ENCODE results near the gene ULK4.
"Not testable (repeated sequence)": the region's sequence is repeated elsewhere in the genome, so short reads cannot be mapped to it uniquely, and the experiment has no call there.

Gene ULK4

DNA sequence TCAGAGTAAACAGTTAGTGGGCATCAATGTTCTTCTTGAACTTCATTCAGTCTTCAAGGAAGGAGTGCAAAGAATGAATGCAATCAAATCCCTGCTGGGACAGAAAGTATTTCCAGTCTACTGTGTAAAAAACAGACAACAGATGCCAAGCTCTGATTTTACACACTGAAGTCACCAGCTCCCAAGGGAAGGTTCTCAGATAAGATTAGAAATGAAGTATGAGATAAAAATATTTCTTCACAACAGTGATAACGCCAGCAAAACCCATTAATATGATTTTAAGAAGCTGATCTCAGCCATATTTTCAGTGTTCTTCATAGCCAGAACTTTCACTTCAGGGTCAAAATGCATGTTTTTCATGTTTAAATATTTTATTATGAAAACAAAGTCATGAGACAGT lies 497.0 kb downstream of the ULK4 start:
- TF ChIP-seq CTCF (conservative IDR thresholded peaks at IDR 0.05; ENCODE audit: low read length) = no peak
- H3K4me3 ChIP-seq (ENCODE audit: low read length) = no peak overlapping the region
- no peak for DNase-seq (ENCODE audit: low read depth)

- H3K4me3 ChIP-seq (ENCODE audit: low read length) = no peak overlapping the region
- TF ChIP-seq CTCF (conservative IDR thresholded peaks at IDR 0.05; ENCODE audit: low read length) = no peak
- DNase-seq (ENCODE audit: low read depth) = no peak
Measured at GRCh38 chr3:41464401-41464800, 497.5 kb downstream of the ULK4 start.

GRCh38 chr3:41462103-41462691 lies 499.7 kb downstream of the ULK4 start:
- TF ChIP-seq CTCF (conservative IDR thresholded peaks at IDR 0.05; ENCODE audit: low read length) = no peak
- DNase-seq (ENCODE audit: low read depth) = no peak
- no peak overlapping the region for H3K4me3 ChIP-seq (ENCODE audit: low read length)

DNA sequence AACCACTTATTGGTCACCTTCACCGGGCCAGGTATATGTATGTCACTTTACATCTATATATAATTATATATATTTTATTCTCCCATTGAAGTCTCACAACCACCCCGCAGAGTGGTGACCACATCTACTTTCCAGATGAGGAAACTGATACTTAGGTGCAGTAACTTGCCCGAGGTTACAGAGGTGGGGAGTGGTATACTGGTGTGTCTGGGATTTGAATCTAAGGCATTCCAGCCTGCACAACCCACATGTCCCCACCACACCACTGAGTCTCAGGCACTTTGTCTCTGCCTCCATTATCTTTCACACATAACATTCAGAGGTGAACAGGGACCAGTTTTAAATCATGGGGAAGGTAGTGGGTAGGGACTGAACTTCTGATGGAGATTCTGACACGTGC lies 501.2 kb downstream of the ULK4 start:
- no peak for DNase-seq (ENCODE audit: low read depth)
- no peak overlapping the region for H3K4me3 ChIP-seq (ENCODE audit: low read length)
- no peak for TF ChIP-seq CTCF (conservative IDR thresholded peaks at IDR 0.05; ENCODE audit: low read length)

DNA sequence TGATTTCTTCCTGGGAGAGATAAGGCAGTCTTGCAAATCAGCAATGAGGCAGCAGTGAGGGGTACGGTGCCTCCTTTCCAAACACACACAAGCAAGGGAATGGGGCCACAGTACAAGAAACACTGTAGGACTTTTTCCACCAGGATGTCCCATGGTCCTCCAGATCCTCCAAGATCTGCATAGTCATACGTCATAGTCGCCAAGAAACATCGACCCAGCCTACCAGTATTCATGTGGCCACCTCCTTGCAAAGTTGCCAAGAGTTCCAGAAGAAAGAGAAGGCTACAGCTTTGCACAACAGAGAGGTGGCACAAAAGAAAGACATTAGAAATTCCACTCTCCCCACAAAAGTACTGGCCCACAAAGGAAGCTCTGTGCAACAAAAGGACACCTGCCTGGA lies 504.7 kb downstream of the ULK4 start:
- no peak for TF ChIP-seq CTCF (conservative IDR thresholded peaks at IDR 0.05; ENCODE audit: low read length)
- no peak for DNase-seq (ENCODE audit: low read depth)
- H3K4me3 ChIP-seq (ENCODE audit: low read length) = no peak overlapping the region

GRCh38 chr3:41456162-41456561 lies 505.7 kb downstream of the ULK4 start:
- H3K4me3 ChIP-seq (ENCODE audit: low read length) = no peak overlapping the region
- DNase-seq (ENCODE audit: low read depth) = no peak
- TF ChIP-seq CTCF (conservative IDR thresholded peaks at IDR 0.05; ENCODE audit: low read length) = no peak

DNA sequence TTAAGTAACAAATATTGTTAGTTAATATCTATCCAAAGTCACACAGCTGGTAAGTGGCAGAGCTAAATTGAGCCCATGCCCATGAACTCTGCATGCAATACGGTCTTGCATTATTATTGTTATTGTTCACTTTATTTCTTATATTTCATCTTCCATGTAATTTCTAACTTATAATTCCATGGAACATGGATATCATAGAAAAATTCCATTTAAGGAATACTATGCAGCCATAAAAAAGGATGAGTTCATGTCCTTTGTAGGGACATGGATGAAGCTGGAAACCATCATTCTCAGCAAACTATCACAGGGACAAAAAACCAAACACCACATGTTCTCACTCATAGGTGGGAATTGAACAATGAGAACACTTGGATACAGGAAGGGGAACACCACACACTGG lies 508.3 kb downstream of the ULK4 start:
- DNase-seq (ENCODE audit: low read depth); H3K4me3 ChIP-seq (ENCODE audit: low read length): not testable (repeated sequence)

All from AG10803 (cell line).